HG02678 (cell line): ENCODE results near the gene CEMIP.
"Not testable (repeated sequence)": the region's sequence is repeated elsewhere in the genome, so short reads cannot be mapped to it uniquely, and the experiment has no call there.

Experiments
- ATAC-seq: cut with Tn5 transposase; IDR thresholded peaks from one replicate; pipeline ENCODE4 v1.9.1; 2021; ENCODE audit warnings: mild to moderate bottlenecking, moderate library complexity; ENCODE audit not compliant: unreplicated experiment

CEMIP gene

GRCh38 chr15:80755885-80756284 lies 23.3 kb upstream of the CEMIP start:
- ATAC-seq: no peak

- ATAC-seq: no peak
Measured at GRCh38 chr15:80758130-80758745, 20.9 kb upstream of the CEMIP start.

- ATAC-seq: no peak
Measured at GRCh38 chr15:80760960-80761359, 18.2 kb upstream of the CEMIP start.

- ATAC-seq: no peak
Measured at GRCh38 chr15:80761754-80762153, 17.4 kb upstream of the CEMIP start.

GRCh38 chr15:80763235-80763634 lies 15.9 kb upstream of the CEMIP start:
- ATAC-seq: not testable (repeated sequence)

GRCh38 chr15:80764535-80764934 lies 14.6 kb upstream of the CEMIP start:
- no peak for ATAC-seq

- no peak for ATAC-seq
Measured at GRCh38 chr15:80766275-80766674, 12.9 kb upstream of the CEMIP start.

- ATAC-seq: no peak
Measured at GRCh38 chr15:80768158-80768557, 11.0 kb upstream of the CEMIP start.

GRCh38 chr15:80769153-80769828 lies 9.9 kb upstream of the CEMIP start:
- no peak for ATAC-seq

- no peak for ATAC-seq
Measured at GRCh38 chr15:80769829-80770705, 9.1 kb upstream of the CEMIP start.

GRCh38 chr15:80773122-80773551 lies 6.0 kb upstream of the CEMIP start:
- ATAC-seq: no peak

- ATAC-seq: no peak
Measured at GRCh38 chr15:80773792-80774352, 5.3 kb upstream of the CEMIP start.

- no peak for ATAC-seq
Measured at GRCh38 chr15:80774486-80774885, 4.7 kb upstream of the CEMIP start.

- ATAC-seq: no peak
Measured at GRCh38 chr15:80775338-80775737, 3.8 kb upstream of the CEMIP start.

- no peak for ATAC-seq
Measured at GRCh38 chr15:80776420-80777045, 2.6 kb upstream of the CEMIP start.

- ATAC-seq: no peak
Measured at GRCh38 chr15:80777137-80777536, 2.0 kb upstream of the CEMIP start.

GRCh38 chr15:80777826-80778620 lies 1.1 kb upstream of the CEMIP start:
- ATAC-seq: no peak

GRCh38 chr15:80778621-80778963 lies 578 bp upstream of the CEMIP start:
- no peak for ATAC-seq

- ATAC-seq: no peak
Measured at GRCh38 chr15:80779658-80780415, 667 bp downstream of the CEMIP start.
